GM21528 (cell line): ENCODE results near the gene AGAP1.

Source experiments
- ATAC-seq: cut with Tn5 transposase; IDR thresholded peaks from one replicate; pipeline ENCODE4 v1.9.1; 2021; ENCODE audit warnings: mild to moderate bottlenecking, moderate library complexity; ENCODE audit not compliant: unreplicated experiment, low FRiP score

AGAP1 gene

GRCh38 chr2:235647264-235647663 lies 153.4 kb downstream of the AGAP1 start:
- no peak for ATAC-seq

GRCh38 chr2:235647877-235648276 lies 154.0 kb downstream of the AGAP1 start:
- no peak for ATAC-seq

- no peak for ATAC-seq
Measured at GRCh38 chr2:235649418-235649817, 155.6 kb downstream of the AGAP1 start.

GRCh38 chr2:235651643-235652042 lies 157.8 kb downstream of the AGAP1 start:
- no peak for ATAC-seq

- no peak for ATAC-seq
Measured at GRCh38 chr2:235654103-235654813, 160.4 kb downstream of the AGAP1 start.

GRCh38 chr2:235658351-235659174 lies 164.7 kb downstream of the AGAP1 start:
- ATAC-seq = no peak

GRCh38 chr2:235659767-235660322 lies 166.0 kb downstream of the AGAP1 start:
- no peak for ATAC-seq

GRCh38 chr2:235660484-235661082 lies 166.7 kb downstream of the AGAP1 start:
- ATAC-seq = no peak

GRCh38 chr2:235661167-235661937 lies 167.5 kb downstream of the AGAP1 start:
- no peak for ATAC-seq

- no peak for ATAC-seq
Measured at GRCh38 chr2:235661952-235662351, 168.1 kb downstream of the AGAP1 start.

GRCh38 chr2:235663875-235664274 lies 170.0 kb downstream of the AGAP1 start:
- ATAC-seq = no peak

- no peak for ATAC-seq
Measured at GRCh38 chr2:235665661-235666212, 171.9 kb downstream of the AGAP1 start.

GRCh38 chr2:235666213-235666781 lies 172.5 kb downstream of the AGAP1 start:
- ATAC-seq = no peak

GRCh38 chr2:235668782-235669181 lies 174.9 kb downstream of the AGAP1 start:
- no peak for ATAC-seq

GRCh38 chr2:235669269-235669831 lies 175.5 kb downstream of the AGAP1 start:
- ATAC-seq = no peak

GRCh38 chr2:235669983-235670962 lies 176.4 kb downstream of the AGAP1 start:
- ATAC-seq = no peak

- ATAC-seq = no peak
Measured at GRCh38 chr2:235670974-235671787, 177.3 kb downstream of the AGAP1 start.
